ENCODE data around the gene MORC4.

Gene MORC4

GRCh38 chrX:106932960-106933537, 67.0 kb downstream of the MORC4 start:
- H3K27ac ChIP-seq = no peak overlapping the region
- H3K9me3 ChIP-seq (ENCODE audit: severe bottlenecking) = no peaks in the 10 kb centered on the region
- TF ChIP-seq CTCF (IDR thresholded peaks at IDR 0.05; ENCODE audit: low read depth, low read length) = no peak
- no peaks in the 10 kb centered on the region for H3K36me3 ChIP-seq
- no peak for DNase-seq
- peaks cover 9% of the 10 kb centered on the region for H3K27me3 ChIP-seq (ENCODE audit: insufficient read depth, low read depth, severe bottlenecking)
- H3K4me3 ChIP-seq (ENCODE audit: low read depth, low read length) = no peak overlapping the region

DNA sequence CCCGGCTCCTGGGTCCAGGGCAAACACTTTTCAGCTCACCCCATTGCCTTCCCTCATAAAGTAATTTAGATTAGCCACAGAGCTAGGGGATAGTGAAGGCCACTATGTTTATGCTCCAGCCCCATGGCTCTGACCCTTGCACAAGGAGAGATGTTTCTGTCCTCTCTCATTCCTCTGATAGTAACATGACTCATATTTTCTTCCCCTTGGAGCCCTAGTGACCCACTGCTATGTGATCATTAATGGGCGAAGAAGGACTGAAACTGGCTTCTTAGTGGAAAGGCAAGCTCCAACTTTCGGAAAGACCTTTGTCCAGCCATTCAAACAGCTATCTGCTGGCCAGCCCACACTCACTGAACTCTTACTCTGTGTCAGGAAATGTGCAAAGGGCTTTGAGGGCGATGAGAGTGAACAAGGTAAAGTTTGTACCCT, 67.5 kb downstream of the MORC4 start:
- TF ChIP-seq CTCF (IDR thresholded peaks at IDR 0.05; ENCODE audit: low read depth, low read length) = no peak
- no peaks in the 10 kb centered on the region for H3K9me3 ChIP-seq (ENCODE audit: severe bottlenecking)
- no peak overlapping the region for H3K4me3 ChIP-seq (ENCODE audit: low read depth, low read length)
- H3K27ac ChIP-seq = no peak overlapping the region
- no peaks in the 10 kb centered on the region for H3K36me3 ChIP-seq
- DNase-seq = no peak
- H3K27me3 ChIP-seq (ENCODE audit: insufficient read depth, low read depth, severe bottlenecking) = peaks cover 9% of the 10 kb centered on the region

DNA sequence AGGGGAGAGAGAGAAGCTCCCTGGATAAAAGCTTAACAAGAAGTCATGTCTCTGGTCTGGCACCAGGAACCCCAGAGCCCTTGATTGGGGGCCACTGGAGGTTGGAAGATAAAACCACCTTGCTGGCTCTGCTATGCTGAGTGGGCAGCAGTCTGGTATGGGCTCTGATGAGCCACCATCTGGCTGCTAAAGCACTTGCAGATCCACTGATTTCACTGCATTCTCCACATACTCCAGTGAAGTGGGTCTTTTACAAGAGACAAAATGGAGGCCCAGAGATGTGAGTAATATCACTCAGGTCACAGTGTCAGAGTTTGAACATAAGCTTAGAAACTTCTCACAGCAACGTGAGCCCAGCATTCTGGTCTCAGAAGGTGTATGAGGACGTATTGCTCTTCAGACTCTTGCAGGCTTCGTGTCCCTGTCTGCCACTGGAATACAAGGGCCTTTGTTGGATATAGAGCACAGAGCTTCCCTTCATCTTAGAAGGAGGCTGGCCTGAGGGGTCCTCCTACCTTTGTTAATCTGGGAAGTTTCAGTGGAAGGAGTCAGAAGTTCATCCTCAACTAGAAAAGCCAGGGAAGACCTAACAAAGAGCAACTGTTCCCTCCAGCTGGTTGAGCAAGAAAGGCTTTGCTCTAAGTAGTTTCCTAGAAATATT, 68.1 kb downstream of the MORC4 start:
- no peaks in the 10 kb centered on the region for H3K36me3 ChIP-seq
- H3K9me3 ChIP-seq (ENCODE audit: severe bottlenecking) = no peaks in the 10 kb centered on the region
- peaks cover 9% of the 10 kb centered on the region for H3K27me3 ChIP-seq (ENCODE audit: insufficient read depth, low read depth, severe bottlenecking)
- no peak overlapping the region for H3K27ac ChIP-seq
- TF ChIP-seq CTCF (IDR thresholded peaks at IDR 0.05; ENCODE audit: low read depth, low read length) = no peak
- no peak for DNase-seq
- no peak overlapping the region for H3K4me3 ChIP-seq (ENCODE audit: low read depth, low read length)

- Histone ChIP-seq H3K27me3 (ENCODE audit: insufficient read depth, low read depth, severe bottlenecking) (peaks cover 15% of the 10 kb centered on the region), H3K9me3 (ENCODE audit: severe bottlenecking) (no peaks in the 10 kb centered on the region), H3K36me3 (no peaks in the 10 kb centered on the region), H3K4me3 (ENCODE audit: low read depth, low read length) (no peak overlapping the region), H3K27ac (no peak overlapping the region)
- TF ChIP-seq CTCF (IDR thresholded peaks at IDR 0.05; ENCODE audit: low read depth, low read length) = no peak
- no peak for DNase-seq
Measured at GRCh38 chrX:106928227-106928626, 71.8 kb downstream of the MORC4 start.

GRCh38 chrX:106927700-106928099, 72.3 kb downstream of the MORC4 start:
- TF ChIP-seq CTCF (IDR thresholded peaks at IDR 0.05; ENCODE audit: low read depth, low read length) = no peak
- Histone ChIP-seq H3K27ac (no peak overlapping the region), H3K27me3 (ENCODE audit: insufficient read depth, low read depth, severe bottlenecking) (peaks cover 13% of the 10 kb centered on the region), H3K36me3 (no peaks in the 10 kb centered on the region), H3K9me3 (ENCODE audit: severe bottlenecking) (no peaks in the 10 kb centered on the region), H3K4me3 (ENCODE audit: low read depth, low read length) (no peak overlapping the region)
- DNase-seq = no peak

DNA sequence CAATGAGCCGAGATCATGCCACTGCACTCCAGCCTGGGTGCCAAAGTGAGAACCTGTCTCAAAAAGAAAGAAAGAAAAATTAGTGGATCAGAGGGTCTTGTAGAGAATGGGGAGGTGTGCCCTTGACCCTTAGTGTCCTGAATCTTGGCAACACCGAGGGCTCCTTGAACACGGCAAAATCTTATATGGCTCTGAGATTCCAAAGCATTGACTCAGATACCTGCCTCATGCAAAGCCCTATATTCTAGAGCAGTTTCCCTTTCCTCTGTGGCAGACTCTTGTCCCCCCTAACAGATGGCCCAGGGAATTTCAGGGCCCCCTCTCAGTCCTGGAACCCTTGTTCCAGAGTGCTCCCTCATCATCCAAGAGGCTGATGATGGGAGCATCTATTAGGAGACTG, 73.0 kb downstream of the MORC4 start:
- H3K4me3 ChIP-seq (ENCODE audit: low read depth, low read length) = no peak overlapping the region
- no peaks in the 10 kb centered on the region for H3K9me3 ChIP-seq (ENCODE audit: severe bottlenecking)
- TF ChIP-seq CTCF (IDR thresholded peaks at IDR 0.05; ENCODE audit: low read depth, low read length) = no peak
- H3K27me3 ChIP-seq (ENCODE audit: insufficient read depth, low read depth, severe bottlenecking) = peaks cover 13% of the 10 kb centered on the region
- H3K36me3 ChIP-seq = no peaks in the 10 kb centered on the region
- no peak overlapping the region for H3K27ac ChIP-seq
- DNase-seq = no peak
